NOMO-1 treated with dmso at 0.1 percent for 144 hours (cell line): ENCODE data around the gene KCNMB2.
"Not testable (repeated sequence)": the region's sequence is repeated elsewhere in the genome, so short reads cannot be mapped to it uniquely, and the experiment has no call there.

Experiments used
- DNase-seq: peaks from one replicate; lab custom pipeline; 2025; ENCODE audit not compliant: unreplicated experiment; lab: John Stamatoyannopoulos, UW

KCNMB2 gene

DNA sequence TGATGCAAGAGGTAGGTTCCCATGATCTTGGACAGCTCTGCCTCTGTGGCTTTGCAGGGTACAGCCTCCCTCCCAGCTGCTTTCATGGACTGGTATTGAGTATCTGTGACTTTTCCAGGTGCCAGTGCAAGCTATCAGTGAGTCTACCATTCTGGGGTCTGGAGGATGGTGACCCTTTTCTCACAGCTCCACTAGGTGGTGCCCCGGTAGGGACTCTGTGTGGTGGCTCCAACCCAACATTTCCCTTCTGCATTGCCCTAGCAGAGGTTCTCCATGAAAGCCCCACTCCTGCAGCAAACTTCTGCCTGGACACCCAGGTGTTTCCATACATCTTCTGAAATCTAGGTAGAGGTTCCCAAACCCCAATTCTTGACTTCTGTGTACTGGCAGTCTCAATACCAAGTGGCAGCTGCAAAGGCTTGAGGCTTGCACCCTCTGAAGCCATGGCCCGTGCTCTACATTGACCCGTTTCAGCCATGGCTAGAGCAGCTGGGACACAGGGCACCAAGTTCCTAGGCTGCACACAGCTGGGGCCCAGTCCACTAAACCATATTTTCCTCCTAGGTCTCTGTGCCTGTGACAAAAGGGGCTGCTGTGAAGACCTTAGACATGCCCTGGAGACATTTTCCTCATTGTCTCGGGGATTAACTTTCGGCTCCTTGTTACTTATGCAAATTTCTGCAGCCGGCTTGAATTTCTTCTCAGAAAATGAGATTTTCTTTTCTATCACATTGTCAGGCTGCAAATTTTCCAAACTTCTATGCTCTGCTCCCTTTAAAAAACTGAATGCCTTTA is 209.8 kb downstream of the KCNMB2 start:
- not testable (repeated sequence) for DNase-seq

DNA sequence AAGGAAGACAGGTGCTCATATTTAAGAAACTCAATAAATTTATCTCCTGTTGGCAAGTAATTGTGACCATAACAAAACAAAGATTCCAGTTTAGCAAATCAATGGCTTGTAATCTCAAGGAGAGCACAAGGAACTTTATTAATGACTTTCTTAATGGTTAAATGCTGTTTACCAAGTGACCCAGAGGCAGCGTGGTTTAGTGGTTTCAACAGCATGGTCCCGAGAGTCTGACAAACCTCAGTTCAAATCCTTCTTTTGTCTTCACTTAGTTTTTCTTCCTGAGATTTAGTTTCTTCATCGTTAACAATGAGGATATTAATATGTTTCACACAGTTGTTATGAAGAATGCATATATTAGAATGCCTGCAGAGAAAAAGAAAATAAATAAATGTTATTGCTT is 212.6 kb downstream of the KCNMB2 start:
- no peak for DNase-seq

DNA sequence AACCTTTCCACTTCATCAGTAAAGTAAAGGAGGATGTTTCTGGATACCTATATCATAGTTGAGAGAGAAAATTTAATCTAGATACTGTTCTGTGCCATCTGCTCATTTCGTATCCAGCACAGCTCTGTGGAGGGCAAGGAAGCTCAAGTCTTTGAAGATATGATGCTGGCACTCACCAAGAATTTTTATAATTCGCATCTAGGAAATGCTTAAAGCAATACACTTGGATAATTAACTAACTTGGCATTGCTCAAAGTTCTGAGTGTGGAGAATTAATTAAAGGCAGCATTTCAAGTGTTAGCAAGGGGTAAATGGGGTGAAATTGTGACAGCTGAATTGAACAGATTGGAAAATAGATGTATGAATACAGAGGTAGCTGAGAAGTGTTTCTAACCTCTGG is 213.2 kb downstream of the KCNMB2 start:
- DNase-seq, result no peak

DNA sequence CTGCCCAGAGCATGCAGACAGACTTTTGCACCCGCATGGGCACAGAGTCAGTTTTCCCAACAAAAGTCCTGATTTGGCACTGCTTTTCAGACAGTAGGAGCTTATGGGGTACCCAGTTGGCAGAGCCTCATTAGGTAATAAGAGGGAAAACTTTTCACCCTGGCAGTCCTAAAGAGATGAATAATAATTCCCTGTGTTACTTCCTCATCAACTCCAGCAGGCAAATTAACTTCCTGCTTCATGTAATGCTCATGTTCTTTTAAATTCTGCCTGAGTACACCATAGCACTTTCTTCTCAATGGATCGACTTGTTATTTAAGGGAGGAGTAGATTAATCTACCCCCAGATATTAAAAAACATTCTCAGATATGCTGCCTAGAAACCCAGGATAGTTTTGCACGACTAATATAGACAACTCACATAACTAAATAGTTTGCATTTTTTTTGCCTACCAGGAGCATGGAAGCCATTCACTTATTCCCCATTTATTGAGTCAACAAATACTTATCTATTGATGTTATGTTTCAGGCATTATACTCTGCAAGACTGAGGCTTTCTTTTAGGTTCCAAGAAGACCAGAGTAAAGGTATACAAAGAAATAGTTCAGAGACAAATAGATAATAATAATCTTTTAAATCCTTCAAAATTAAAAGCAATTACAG is 214.5 kb downstream of the KCNMB2 start:
- no peak for DNase-seq

DNA sequence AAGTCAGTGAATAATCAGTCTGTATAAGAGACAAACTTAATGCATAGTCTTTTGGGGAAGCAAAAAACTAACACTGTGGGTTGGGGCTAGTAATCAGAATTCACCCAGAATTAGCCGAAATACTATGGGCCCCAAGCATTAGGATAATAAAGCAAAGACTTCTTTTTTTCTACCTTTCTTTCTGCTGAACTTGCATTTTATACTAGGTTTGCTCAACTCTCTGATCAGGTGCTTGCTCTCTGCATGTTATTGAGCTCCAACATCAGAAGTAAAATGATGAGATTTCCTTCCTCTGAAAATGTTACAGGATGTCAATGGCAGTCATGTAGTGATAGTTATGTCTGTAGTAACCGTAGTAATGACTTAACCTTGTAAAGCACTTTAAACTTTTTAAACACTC is 216.6 kb downstream of the KCNMB2 start:
- DNase-seq, result no peak

DNA sequence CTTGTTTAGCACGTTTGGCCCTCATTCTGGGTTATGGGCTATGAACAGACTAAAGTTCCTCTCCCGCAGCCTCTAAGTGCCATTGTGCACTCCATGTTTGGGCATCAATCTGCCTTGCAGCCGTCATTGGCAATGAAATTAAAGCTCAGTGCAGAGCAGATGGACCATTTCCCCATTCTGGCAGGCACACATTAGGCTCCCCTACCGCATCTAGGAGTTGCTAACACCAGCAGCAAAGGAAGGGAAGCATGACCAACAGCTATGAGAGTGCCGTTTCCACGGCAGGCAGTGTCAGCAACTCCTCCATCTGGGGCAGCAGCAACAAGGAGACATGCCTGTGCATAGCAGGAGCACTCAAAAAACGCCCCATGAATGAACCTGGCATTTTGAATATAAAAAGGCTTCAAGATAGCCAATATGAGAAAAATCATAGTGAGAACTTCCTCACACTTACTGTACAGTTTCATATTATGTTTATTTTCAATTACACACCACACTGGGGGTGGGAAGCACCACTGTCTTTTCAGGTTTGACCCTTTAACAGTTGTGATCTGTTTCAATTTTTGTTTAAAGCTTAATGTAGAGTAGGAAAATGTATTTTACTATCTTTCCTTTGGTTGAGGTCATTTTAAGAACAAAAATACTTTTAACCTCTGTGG is 218.7 kb downstream of the KCNMB2 start:
- DNase-seq, result no peak

DNA sequence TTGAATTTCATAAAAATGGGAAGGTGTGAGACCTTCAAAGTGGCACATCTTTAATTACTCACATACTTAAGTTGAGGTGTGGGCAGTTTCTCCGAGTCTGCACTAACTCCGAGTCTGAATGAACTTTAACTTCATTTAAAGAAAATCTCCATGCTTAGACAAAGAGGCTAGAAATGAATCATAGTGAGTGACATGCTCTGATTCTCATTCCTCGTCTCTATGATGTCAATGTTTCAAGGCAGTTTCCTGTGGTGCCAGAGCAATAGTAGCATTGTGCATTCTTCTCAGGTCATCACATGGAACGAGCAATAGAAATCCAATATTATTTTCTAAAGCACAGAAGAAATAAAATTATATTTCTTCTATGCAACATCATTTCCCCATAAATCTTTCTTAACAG is 224.8 kb downstream of the KCNMB2 start:
- no peak for DNase-seq

DNA sequence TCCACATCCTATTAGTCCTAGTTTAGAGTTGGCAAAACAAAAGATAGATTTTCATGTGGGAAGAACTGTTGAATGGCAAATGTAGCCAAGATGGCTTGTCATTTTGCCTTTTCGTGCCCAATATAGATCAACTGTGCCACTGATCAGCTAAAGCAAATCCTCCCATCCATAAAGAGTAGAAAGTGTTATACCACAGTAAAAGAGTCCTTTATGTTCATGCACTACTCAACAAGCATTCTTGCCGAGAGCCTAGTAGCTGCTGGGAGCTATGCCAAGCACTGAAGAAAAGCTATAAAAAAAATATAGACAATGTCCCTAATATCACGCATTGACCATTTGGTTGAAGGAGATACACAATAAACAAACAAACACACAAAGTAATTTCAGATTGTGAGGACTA is 225.2 kb downstream of the KCNMB2 start:
- no peak for DNase-seq

DNA sequence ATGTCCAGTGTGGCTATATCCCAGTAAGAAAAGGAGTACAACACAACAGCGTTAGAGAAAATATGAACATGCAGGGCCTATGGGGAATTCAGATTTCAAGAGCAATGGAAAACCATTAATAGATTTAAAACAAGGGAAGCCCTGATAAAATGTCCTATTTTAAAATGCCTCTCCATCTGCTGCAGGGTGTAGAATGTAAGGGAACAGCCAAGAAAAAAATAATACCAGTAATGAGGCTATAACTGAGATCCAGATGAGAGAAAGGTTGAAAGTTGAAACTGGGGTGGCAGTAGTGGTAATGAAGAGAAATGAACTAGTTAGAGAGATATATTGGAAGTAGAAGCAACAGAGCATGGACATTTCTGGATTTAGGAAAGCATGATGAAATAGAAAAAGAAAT is 226.1 kb downstream of the KCNMB2 start:
- DNase-seq, result no peak

DNA sequence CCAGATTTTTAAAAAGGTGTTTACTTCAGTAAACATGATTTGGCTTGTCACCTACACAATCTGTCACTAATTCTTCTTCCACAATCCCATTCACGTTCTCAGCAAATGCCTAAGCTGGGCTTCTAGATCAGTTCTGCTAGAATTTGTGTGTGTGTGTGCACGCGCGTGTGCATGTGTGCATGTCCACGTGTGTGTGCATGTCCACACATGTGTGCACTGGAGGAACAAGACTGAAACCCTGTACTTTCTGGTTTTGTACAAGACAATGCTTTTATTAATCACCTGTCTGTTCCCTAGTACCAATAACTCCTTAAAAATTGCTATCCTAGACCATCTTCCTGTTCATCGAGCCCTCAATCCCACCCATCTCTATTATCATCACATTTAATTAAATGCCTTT is 229.2 kb downstream of the KCNMB2 start:
- no peak for DNase-seq

DNA sequence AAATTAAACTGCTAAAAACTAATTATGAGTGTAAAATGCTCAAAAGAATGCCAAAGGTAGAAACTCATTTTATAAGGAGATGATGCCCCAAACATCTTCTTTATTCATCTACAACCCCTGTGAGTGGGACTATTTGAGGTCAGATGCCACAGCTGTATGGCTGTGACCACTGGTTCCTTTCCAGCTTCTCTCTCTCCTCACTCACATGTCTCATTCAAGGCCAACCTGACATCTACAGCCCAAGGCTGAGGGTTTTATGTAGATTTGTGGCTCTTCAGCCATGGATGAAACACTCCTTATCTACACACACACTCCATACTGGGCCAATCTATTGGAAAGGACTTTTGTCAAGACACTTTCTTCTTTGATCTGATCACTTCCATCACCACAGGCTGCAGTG is 231.3 kb downstream of the KCNMB2 start:
- DNase-seq, result no peak

DNA sequence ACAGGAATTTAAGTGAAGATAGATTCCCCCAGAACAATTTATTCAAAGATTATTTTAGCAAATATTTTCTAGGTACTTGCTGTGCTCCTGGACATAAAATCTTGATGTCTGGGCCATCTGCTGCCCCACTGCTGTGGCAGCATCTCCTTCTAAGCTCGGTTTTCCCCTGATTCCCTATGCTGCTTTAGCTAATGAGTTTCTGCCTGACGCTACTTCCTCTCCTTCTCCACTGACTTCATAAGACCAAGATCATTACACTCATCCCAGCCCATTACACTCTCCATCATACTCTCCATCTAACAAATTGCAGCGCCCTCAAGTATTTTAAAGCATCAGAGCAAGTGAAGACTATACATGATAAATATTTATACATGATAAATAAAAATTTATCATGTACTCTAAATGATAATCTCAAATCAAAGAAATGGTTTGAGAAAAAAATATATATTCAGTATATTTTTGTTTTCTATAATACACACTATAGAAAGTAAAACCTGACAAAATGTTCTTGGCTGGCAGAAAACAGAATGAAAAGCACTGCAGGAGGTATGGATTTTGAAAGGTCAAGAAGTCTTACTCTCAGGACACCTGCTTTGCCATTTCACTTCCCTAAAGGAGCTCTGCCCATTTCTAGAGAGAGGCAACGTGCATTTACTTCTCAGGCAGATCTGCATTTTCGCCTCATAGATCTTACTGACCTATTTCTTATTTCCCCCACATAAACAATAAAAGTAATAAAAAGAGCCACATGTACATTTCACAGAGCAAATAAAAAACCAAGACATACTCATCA is 232.0 kb downstream of the KCNMB2 start:
- no peak for DNase-seq

DNA sequence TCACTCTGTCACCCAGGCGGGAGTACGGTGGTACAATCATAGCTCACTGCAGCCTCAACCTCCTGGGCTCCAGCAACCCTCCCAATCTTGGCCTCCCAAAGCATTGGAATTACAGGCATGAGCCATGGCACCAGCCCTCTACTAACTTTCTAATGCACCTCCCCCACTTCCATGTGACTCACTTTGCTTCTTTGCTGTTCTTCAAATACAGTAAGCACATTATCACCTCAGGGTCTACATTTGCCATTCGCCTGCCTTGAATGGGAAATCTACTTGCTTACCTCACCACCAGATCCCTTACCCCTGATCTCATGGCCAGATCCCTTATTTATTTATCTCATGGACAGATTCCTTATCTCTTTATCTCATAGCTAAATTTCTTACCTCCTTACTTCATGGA is 235.3 kb downstream of the KCNMB2 start:
- no peak for DNase-seq

DNA sequence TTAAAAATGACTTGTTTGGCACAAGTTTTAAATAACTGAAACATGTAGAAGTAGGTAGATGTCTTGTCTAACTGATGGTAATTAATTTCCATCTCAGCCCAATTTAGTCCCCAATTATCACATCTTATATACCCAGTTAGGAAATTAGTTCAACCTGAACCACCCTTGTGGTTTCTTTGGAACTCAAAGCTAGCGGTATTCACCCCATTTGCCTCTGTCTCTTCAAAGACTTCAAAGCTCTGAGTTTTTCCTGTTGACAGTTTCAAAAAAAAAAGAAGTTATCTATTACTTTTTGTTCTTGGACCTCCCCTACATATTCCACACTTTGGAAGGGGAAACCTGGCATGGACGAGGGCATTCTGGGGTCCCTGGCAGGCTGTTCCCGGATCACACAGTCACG is 236.5 kb downstream of the KCNMB2 start:
- no peak for DNase-seq

DNA sequence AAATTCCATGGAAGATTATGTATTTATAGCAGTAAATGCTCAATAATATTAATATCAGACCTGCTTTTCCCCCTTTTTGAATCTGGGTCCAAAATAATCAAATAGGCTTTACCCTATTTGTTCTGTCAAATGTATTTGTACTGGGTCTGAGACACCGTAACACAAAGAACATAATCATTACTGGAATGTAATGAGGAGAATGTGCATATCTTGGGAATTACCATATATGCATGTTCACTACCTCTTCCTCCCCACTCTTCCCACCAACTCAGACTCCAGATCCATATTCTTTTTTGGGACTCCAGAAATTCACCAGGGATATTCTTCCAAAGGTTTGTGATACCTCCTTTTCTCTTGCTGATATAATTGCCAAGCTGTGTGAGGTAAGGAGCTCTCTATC is 237.1 kb downstream of the KCNMB2 start:
- no peak for DNase-seq

DNA sequence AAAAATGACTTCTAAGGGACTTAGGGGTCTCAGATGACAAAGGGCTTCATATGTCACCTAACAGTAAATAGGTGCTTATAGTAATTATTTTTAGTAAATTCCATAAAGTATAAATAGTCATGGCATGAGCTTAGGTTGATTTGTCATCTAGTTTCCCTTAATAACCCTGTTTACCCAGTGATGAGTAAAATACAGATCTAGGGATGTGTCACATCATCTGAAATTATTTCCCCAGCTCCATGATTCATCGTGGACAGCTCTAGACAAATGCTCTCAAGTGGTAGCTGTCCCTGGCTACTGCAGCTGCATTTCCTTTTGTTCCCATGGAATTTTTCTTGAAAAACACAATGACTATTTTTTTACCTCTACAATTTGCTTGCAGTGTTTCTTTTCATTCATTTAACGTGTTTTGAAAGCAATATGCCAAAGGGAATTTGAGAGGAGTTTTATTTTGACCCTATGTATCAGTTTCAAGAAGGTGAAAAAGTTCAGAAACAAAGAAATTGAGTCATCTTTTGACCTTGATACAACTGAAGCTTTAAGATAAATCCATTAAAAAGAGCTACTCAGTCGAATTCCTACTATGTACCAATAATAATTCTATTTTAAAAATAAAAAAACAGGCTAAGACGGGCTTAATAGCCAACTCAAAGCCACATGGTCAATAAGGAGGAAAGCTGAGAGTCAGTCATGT is 241.6 kb downstream of the KCNMB2 start:
- no peak for DNase-seq

DNA sequence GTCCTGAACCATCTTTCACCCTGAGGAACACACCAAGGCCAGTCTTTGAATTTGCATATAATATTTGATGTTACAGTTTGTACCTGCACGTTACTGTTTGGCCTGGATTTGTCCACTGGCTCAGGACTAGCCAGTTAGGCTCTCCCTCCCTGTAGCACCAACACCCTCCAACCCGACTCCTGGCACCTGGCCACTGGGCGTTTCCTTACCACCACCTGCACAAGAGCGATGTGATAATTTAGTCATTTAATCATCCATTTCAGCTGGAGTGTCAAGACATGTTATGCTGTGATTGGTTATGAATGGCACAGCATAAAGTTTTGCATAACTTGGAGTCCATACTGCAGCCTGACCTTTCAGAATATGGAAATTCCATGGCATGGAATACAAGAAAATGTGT is 242.4 kb downstream of the KCNMB2 start:
- no peak for DNase-seq

DNA sequence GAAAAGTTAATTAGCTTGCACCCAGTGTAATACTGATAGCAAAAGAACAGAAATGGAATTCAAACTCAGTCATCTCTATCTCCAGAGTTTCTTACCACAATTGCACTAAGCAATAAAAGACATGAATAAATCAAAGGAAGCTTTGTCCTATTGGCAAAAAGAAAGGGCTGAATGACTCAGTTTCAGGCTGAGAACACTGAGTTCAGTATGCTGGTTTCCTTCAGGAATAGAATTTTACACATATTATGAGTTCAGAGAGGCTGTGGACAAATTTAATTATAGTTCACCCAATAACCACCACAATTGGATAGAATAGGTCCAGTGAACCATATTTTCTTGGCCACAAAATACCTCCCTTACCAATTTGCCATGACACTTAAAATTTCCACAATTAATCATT is 249.7 kb downstream of the KCNMB2 start:
- no peak for DNase-seq

DNA sequence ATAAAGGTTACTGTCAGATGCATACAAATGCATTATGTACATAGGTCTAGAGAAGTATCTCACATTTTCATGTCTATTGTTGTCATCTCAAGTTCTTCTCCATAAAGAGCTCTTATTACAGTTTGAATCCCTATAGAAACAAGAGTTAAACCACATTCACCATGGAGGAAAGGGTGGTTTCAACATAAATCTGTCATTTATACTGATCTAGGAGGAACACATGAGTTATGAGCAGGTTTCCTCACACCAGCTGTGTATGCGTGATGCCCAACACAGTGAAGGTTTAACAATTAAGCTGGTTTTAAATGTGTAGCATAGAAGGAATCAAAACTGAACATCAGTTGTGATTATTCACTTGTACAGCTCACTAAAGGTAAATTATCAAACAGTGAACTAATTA is 251.7 kb downstream of the KCNMB2 start:
- no peak for DNase-seq

DNA sequence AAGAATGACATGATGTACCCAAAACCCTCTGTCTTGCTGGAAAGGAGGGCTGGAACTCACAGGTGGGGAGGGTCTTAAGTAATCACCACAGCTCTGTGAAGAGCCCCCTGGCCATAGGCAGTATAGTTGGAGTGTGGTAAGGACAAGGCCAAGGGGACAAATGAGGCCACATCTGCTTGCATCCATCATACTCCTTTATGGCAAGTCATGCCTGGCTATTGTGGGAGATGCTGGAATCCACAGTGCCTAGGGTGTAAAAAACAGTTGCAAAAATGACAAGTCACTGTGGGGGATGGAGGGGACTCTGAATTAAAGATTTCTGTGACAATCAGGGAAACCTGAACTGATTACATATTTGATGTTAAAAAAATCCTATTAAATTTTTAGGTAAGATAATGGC is 258.5 kb downstream of the KCNMB2 start:
- no peak for DNase-seq

DNA sequence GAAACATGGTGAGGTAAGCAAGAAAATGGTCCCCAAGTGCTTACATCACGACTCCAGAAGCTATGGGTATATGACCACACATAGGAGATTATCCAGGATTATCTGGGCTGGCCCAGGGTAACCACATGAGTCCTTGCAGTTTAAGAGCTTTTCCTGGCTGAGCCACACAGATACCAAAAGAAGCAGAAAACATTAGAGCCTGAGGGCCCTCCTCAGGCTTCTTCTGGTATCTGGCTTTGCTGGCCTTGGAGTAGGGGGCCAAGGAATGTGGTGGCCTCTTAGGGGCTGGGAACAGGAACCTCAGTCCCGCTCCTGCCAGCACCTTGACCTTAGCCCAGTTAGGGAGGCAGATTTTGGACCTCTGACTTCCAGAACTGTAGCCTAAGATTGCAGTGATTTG is 259.1 kb downstream of the KCNMB2 start:
- DNase-seq, result no peak
